Amygdala (tissue), 56 donors: ENCODE measurements around the gene DUSP11.
A peak's percentile ranks its signal among the peaks of the same experiment; 100 is the strongest.
"Not testable (repeated sequence)": the region's sequence is repeated elsewhere in the genome, so short reads cannot be mapped to it uniquely, and the experiment has no call there.

Experiments
- DNase-seq, 56 donors: peaks; one replicate each; lab custom pipeline; 2025; lab: John Stamatoyannopoulos, UW

The DUSP11 gene

DNA sequence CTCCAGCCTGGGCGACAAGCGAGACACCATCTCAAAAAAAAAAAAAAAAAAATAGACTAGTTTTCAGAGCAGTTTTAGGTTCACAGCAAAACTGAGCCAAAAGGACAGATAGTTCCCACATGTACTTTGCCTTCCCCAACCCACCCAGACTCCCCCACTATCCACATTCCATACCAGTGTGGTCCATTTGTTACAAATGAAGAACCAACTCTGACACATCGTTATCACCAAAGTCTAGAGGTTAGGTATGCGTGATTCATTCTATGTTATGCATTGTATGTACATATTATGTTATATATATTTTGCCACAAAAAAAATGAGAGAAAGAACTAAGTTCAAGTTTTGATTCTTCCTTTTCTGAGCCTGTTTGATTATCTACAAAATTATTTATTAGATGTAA lies 3.5 kb downstream of the DUSP11 start:
- DNase-seq, result no peak

DNA sequence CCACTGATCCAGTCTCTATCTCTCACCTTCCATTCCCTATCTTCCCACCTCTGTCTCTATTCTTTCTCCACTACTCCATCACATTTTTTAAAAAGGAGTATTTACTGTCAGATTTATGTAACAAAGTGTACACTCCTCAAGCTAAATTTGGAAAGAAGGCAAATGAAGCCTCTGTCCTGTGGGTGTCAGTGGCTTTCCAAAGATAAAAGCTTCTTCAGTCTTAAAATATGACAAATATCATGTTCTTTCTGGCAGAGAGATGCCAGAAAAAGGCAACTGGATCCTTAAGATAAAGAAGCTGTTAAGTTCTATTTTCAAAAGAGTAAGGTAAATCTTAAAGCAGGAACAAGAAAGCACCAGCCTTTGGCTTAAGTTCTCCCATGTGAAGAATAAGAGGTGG lies 7.1 kb downstream of the DUSP11 start:
- DNase-seq, result no peak

DNA sequence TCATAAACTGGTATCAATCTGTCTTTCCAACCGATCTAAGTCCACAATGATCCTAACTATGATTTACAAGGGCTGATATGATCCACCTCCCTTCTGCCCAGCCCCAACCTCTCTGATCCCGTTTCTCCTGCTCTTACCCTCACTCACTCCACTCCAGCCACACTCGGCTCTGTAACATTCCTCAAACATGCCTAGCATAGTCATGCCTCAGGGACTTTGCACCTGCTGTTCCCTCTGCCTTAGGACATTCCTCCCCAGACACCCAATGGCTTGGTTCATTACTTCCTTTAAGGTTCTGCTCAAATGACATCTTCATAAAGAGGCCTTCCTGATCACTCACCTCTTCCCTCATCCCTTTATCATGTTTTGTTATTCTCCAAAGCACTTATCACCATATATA lies 9.2 kb downstream of the DUSP11 start:
- no peak for DNase-seq

DNA sequence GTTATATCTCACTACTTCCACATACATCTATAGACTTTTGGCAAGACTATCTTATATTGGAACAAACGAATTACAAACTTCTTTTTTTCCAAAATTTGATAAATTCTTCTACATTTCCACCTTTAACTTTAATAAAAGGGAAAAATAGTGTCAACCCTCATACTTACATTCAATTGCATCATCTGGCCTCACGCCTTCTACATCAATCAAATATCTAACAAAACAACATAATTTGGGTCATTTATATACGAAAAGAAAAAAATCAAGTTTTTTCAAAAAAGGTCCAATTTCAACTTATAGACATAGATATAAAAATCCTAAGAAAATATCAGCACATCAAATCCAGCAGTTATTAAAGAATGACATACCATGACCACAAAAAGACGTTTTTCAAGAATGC lies 12.9 kb downstream of the DUSP11 start:
- DNase-seq, result no peak

DNA sequence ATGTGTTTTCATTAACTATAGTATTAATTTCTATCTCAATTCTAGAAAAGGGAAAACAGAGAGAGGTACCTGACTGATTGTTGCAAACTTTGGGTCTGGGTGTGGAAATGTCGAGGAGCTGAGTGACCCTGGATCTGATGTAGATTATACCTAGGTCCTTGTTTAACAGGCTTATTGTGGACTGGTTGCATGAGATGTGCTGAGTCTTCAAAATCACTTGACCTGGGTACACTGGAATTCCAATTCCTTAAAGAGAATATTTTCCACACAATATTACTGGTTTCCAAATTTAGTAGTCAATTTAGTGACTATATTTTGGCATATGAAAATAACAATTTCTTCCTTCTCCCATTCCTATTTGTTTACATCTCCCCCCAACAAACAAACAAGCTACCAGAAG lies 13.6 kb downstream of the DUSP11 start:
- DNase-seq, result no peak

GRCh38 chr2:73764945-73765344 lies 15.0 kb downstream of the DUSP11 start:
- DNase-seq, result no peak

DNA sequence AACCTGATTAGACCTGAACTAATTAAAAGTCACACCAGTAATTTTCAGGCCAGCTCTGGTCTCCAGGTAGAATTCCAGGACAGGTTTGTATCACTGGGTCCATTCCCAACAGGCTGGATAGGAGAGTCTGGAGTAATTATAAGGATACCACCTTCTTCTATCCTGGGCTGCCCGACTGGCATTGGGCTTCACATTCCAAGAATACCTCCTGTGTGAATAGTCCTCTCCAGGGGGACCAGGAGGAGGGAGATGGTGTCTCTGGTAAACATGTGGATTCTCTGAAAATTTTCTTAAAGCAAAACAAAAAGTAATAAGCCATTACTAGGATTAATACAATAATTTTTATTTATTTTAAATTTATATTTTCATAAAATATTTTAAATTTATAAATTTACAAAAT lies 17.3 kb downstream of the DUSP11 start:
- no peak for DNase-seq

DNA sequence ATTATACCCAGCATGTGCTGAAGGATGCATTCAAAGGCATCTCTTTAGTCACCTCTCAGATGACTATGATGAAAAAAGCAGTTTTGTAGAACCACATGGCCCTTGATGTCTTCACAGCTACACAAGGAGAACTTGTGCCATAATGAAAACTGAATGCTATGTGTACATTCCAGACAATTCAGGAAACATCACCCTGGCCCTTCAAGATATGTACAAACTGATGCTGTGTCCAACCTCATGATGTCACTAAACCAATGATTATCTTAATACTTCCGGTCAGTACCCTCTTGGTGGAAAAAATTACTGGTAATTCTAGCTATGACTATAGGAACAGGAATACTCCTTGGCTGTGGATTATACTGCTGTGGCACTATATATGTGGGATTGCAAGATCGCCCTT lies 20.0 kb downstream of the DUSP11 start:
- DNase-seq, result no peak

GRCh38 chr2:73759285-73759764 lies 20.6 kb downstream of the DUSP11 start:
- DNase-seq, result peak in 1 of 56 donors; percentile 44

DNA sequence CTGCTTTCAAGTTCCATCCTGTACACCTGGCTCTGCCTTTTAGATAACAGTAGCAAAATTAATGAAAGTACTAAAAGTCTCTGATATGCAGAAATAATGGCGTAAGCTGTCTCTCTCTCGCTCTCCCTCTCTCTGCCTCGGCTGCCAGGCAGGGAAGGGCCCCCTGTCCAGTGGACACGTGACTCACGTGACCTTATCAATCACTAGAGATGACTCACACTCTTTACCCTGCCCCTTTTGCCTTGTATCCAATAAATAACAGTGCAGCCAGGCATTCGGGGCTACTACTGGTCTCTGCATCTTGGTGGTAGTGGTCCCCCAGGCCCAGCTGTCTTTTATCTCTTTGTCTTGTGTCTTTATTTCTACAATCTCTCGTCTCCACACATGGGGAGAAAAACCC lies 25.6 kb downstream of the DUSP11 start:
- not testable (repeated sequence) for DNase-seq

GRCh38 chr2:73749314-73749713 lies 30.6 kb downstream of the DUSP11 start:
- DNase-seq, result no peak

- no peak for DNase-seq
Observed at GRCh38 chr2:73746877-73747208, 33.1 kb downstream of the DUSP11 start.

DNA sequence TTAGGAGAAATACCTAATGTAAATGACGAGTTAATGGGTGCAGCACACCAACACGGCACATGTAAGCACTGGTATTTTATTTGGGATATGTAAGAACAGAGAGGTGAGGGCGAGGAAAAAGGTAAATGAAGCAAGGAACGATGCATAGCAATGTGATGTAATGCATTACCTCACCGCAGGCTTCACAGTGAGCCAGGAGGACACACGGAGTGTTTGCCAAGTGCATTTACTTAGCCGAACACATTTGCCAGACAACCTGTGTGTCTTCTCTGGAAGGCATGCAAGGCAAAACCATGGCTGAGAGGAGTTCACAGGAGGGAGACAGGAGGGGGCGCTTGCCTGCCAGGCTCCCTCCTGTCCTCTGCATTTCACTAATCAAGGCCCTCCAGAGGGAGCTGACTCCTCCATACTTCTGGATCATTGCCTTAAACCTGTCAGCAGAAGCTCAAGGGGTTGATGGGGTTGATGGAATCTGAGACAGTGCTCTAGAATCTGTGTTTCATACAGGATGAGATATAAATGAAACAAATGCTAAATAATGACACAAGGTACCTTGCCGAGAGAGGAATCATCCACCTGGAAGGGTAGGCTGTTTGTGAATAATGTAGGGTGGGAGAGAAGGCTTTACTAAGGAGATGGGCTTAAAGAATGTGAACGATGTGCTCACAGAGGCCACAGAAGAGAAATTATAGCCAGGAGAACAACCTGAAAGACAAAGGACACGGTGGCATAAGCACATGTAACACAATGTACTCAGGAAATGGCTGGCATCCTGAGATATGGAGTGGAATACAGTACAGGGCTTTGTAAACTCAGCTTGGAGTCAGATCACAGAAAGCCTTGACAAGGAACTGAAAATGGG lies 33.7 kb downstream of the DUSP11 start:
- DNase-seq, result no peak

DNA sequence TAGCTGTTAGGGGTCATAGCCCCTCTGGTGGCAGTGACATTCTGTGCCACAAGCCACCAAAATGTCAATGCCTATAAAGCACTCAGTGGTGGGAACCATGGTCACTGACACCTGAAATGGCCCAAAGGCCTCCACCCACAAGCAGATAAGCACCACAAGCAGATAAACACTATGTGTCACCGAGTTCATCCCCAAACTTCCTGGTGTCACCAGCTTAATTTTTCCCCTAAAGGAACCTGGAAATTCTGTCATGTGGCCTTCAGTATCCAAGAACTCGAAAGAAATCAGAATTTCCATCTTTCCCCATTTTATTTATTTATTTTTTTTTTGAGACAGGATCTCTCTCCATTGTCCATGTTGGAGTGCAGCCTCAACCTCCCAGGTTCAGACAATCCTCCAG lies 39.1 kb downstream of the DUSP11 start:
- DNase-seq, result no peak

DNA sequence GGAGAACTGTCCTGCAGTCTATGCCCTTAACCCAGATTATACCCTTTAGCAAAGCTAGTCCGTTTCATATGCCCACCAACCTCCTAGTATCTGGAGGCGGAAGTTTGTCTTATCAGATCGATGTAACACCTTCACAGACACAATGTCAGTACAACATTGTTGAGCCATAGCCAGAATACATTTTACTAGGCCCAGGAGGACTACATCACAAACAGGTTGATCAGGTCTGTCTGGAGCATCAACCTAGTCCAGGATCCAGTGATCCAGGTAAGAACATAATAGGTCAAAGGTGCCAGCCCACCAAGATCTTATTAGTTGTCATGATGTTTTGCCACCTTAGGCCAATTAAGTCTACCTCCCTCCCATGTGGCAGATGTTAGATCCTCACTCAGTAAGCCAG lies 40.8 kb downstream of the DUSP11 start:
- no peak for DNase-seq

DNA sequence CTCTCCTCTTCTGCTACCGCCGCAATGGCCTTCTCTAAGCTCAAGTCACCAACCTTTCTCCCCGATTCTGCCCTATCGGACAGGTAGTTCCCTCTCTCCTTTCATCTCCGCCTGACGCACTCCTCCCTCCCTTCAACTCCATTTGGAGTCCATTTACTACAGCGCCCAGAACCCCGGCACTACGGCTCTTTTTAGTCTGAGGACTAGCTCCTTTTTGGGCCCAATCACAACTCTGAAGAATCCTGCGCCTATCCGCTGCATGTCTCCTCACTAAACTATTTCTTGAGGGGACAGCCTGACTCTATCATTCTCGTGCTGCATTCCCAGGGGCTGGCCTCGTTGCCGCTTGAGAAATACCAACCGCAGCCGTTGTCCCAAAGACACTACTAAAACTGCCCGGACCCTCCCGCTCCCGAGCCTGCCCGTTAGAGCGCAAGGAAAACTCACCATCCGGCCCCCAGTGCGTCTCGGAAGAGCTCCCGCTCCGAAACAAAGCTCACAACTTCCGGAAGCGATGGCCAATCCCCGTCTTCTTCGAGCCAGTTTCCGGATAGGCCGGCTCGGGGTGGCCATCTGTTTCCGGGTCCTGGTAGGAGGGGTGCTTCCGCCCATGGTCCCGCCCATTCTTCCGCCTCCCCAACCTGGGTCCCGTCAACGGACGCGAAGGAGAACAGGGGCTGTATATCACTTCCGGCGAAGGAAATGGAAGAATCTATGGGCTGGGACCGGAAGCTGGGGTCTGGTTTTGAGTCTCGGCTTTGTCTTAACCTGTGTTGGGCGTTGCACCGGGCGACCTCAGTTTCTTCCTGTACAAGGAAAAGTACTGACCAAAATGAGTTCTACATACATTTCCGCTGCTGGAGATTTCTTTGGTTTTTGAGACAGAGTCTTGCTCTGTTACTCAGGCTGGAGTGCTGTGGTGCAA lies 42.8 kb downstream of the DUSP11 start, which contains the start of gene TPRKB:
TPRKB (minus strand) TSS at position 491 of the 925 bp plus-strand sequence. CDS start 2,776 bp downstream, outside the sequence.
- DNase-seq, result peak; percentile 65 to 97 (median 92)

- no peak for DNase-seq
Observed at GRCh38 chr2:73736378-73736777, 43.5 kb downstream of the DUSP11 start.

DNA sequence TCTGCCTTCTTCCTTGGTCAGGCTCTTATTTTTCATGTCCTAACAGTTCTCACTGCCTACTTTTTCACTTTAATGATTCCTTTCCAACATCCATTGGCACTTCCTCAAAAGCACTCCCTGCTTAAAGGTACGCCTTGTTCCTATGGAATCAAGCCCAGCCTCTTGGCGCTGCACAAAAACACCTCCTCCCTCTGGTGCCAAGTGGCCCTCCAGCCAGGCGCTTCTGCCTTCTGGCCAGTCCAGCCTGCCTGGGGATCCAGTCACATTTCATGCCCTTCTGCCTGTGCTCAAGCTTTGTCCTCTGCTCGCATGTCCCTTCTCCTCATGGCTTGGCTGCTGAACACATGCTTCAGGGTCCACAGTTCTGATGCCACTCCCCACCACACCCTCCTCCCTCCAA lies 49.1 kb downstream of the DUSP11 start:
- DNase-seq, result peak in 6 of 56 donors; percentile 2 to 21 (median 10)

DNA sequence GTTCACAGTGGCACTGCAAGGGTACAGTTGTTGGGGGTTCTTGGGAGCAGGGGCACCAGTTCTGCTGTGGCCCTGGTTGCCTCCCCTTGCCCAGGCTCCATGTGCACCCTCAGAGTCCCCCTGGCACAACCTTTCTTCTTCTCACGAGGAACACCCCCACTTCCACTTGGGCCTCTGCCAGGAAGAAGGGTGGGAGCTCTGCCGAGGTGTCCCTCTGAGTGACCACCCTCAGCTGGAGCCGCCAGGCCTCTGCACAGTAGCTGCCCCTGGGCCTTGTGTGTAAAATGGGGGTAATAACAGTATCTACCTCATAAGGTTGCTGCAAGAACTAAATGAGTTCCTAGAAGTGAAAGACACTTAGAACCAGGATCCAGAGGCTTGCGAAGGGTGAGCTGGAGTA lies 51.2 kb downstream of the DUSP11 start:
- no peak for DNase-seq

DNA sequence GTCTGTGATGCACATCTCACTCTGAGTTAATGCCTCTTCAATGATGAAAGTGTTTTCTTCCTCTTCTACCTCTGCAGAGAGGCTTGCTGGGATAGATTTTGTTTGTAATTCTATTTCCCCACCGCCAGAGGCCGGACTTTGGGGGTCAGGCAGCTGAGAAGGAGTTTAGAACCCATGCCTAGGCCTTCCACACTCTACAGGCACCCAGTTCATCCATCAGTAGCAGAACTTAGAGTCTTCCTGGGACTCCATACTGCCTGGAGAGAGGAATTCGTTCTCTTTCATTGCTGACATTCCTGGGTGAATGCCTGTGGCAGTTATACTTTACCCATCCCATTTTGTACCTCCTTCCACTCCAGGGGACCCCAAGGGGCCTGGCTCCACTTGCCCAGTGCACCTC lies 51.9 kb downstream of the DUSP11 start:
- DNase-seq, result no peak

DNA sequence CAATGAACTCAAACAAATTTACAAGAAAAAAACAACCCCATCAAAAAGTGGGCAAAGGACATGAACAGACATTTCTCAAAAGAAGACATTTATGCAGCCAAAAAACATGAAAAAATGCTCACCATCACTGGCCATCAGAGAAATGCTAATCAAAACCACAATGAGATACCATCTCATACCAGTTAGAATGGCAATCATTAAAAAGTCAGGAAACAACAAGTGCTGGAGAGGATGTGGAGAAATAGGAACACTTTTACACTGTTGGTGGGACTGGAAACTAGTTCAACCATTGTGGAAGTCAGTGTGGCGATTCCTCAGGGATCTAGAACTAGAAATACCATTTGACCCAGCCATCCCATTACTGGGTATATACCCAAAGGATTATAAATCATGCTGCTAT lies 53.2 kb downstream of the DUSP11 start:
- not testable (repeated sequence) for DNase-seq
